NCI-H345 (cell line): ENCODE measurements around the gene CYP26A1.

Experiments
- DNase-seq: peaks from one replicate; lab custom pipeline; 2025; lab: John Stamatoyannopoulos, UW

CYP26A1 gene

DNA sequence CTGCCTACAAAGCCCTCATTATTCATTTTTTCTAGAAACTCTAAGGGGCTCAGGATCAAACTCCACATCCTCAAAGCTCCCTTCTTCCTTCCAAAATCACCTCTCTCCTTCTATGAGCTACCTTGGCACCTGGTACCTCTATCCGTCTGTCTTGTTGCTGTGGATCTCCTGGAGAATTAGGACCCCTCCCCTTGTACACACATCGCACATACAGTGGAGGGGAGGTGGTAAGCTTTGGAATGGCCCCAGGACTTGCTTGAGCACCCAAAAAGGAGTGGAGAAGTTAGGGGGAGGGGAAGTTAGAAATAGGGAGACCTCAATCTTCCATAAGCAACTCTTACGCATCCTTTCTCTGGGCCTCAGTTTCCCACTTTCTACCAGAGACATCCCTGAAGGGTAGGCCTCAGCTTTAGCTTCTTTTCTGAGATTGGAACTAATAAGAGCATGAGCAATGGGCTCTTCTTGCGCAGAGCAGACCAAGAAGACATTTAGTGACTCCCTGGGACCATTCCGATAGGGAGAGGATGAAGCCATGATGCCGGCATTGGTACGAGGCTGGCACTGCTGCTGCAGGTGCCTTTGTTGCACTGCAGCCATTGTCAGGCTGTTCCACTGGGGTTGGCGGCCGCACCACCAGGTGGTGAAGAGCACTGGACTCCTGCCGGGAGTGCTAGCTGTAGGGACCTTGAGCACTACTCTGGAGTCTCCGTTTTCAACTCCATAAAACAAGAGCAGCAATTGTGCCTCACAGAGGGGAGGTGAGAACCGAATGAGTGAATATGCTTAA, 8.6 kb upstream of the CYP26A1 start:
- DNase-seq: peak; percentile 14

DNA sequence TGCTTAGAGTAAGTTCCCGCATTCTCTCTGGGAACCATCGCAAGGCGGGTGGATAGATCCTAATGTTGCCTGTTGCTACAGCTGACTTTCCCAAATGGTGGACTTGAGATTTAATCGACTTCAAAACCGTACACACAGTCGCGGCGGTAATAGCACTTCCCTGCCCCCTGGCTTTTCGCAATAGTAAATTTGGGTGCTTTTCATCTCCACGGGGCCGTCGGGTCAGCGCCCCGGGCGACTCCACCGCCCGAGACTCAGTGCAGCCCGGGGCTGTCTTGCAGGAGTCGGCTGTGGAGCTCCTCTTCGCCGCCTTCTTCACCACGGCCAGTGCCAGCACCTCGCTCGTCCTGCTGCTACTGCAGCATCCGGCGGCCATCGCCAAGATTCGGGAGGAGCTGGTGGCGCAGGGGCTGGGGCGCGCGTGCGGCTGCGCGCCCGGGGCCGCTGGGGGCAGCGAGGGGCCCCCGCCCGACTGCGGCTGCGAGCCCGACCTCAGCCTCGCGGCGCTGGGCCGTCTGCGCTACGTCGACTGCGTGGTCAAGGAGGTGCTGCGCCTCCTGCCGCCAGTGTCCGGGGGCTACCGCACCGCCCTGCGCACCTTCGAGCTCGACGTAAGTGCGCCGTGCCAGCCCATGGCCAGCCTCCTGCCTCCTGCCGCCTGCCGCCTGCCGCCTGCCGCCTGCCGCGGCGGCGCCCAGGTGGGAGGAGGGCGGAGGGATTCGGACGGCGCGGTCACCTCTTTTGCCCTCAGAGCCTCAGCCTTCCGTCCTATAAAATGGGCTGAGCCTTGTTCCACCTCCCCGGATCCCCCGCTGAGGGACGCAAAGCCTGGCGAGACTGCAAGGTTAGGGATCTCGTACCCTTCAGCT, 7.8 kb upstream of the CYP26A1 start:
- DNase-seq: no peak

DNA sequence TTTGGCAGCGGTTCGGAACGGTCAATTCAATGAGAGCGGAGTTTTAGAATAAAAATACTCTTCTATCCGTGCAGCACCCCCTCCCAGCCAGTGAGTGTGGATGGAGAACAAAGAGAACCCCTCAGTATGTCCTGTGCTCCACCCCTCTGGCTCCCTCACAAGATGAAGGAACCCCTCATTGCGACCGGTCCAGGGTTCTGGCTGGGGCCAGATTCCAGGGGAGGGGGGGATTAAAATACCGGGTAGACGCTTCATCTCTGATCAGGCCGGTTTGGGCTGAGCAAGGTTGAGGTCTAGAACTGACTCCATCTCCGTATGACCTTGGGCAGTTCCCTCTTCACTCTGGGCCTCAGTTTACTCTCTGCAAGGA, 7.2 kb upstream of the CYP26A1 start:
- DNase-seq: no peak

DNA sequence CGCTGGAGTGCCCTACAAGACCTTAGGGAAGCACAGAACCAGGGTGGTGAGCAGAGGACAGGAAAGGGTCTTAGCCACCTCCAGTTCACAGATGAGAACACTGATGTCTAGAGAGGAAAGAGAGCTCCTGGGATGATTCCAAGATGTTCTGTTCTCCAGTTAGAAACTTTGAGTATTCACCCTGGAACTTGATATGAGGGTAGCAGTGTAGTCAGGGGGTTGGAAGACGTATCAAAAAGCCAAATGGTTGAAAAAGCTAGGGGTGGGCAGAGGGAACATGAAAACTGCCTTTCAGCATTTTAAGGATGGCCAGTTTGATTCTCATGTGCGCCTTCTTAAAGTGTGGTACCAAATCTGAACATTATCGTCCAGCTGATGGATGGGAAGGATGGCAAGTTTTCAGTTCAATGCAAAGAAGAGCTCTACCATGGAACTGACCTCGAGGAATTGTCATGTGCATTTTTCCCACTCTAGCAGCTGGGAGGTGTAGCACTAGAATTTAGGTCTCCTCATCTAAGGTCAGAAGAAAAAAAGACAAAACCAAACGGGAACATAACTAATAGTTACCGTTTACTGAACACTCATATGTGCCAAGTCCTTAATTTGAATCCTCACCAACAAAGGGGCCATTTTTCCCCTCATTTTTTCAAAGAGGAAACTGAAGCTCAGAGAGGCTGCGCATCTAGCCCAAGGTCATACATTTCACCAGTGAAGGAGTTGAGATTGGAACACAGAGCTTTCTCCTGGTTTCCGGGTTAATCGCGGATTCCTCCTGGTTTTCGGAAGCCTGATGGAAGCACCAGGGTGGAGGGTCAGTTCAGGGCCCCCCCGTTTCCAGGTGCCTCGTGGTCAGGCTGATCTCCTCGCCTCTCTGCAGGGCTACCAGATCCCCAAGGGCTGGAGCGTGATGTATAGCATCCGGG, 6.0 kb upstream of the CYP26A1 start:
- no peak for DNase-seq

DNA sequence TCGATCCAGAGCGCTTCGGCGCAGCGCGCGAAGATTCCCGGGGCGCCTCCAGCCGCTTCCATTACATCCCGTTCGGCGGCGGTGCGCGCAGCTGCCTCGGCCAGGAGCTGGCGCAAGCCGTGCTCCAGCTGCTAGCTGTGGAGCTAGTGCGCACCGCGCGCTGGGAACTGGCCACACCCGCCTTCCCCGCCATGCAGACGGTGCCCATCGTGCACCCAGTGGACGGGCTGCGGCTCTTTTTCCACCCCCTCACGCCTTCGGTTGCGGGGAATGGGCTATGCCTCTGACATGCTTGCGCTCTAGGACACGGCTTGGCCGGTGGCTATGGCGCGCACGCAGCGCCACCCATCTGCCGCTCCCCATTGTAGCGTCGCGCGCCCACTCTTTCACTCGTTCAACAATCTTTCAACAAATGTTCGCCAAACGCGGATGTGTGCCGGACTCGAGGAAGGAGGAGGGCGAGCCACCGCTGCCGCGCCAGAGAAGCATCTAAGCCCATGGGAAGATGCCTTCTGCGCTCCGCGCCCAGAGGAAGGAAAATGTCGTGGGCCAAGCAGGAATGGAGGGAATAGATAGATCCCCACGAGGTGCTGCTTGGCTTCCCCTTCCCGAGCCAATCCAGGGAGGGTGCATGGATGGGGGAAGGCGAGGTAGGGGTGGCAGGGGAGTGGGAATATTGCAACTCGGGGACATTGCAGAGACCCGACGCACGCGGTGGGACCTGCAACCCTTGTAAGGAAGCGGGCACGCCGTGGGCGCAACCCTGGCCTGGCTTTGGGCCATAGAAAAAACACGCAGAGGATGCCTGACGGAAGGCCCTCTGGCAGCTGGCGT, 5.1 kb upstream of the CYP26A1 start:
- peak; percentile 32 for DNase-seq

DNA sequence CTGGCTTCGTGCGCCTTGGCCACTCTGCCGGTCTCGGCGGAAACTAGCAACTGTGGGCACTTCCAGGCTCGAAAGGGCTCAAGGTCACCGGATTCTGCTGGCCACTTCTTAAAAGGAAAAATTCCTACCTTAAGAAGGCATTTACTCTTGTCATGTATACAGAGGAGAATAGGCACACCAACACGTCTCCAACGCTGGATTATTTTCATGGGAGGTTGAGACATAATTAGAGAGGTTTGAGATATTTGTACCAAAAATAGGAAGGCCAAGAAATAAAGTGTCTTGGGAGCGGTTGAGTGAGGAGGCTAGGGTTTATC, 4.5 kb upstream of the CYP26A1 start:
- DNase-seq: no peak

DNA sequence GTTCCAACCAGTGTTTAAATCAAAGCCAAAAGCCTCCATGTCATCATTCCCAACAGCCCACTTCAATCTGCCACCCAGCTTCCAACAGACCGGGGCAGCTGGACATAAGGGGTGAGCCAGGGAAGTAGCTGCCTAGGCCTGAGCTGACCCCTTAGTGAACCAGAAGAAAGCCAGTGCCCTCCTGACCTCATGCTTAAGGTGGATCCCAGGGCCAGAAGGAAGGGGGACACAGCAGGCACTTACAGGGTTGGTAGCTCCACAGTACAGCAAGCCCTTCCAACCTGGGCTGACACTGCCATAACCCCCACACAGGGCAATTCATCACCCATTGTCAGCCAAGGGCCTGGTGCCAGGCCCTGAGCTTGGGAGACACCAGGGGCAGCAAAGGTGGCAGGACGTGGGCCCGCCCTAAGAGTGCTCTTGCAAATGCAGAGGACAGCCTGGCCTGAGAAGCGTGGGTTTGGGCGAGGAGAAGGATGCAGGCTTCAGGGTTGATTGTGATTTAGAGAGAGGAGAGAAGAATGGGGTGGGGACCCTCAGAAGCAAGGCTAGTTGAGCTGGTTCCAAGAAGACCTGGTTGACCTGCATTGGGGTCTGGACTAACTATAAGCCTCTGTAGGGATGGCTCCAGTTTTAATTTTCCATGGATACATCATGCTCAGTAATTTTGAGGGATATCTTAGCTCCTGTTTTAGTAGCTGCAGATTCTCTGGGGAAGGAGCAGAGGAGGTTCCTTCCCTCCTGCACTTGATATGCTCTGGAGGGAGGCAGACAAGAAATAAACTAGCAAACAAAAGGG, 3.1 kb upstream of the CYP26A1 start:
- no peak for DNase-seq

DNA sequence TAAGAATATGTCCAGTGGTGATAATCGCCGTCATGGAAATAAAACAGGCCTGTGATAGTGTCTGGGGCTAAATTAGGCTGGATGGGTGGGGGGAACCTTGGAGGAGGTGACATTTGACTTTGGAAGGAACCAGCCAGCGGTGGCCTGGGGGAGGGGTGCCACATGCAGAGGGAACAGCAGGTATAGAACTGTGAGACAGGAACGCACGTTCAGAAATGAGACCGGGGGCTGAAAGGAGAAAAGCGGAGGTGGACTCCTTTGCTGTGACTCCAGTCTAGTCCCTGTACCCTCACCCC, 2.6 kb upstream of the CYP26A1 start:
- no peak for DNase-seq

DNA sequence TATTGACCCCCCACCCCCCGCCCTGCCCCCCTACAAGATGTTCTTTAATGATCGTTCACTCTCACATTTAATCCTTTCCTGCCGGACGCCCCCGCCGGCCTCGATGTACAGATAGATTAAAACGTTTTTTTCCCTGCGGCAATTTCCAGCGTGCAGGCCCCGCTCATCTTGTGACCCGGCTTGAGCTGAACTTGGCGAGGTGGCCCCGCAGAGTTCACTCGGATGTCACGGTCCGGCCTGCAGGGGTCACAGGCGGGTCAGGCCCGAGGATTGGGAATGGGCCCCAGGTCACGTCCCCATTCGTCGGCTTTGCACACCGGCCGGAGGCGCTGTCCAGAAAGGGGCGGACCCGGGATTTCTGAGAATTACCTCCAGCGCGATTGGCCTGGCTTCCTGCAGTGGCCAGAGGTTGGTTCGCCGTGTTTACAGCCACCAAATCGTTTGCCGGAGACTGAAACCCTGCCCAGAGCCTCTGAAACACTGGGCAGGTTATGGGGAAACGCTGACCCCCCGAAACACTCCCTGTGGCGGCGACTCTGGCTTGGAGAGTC, 1.9 kb upstream of the CYP26A1 start:
- no peak for DNase-seq

DNA sequence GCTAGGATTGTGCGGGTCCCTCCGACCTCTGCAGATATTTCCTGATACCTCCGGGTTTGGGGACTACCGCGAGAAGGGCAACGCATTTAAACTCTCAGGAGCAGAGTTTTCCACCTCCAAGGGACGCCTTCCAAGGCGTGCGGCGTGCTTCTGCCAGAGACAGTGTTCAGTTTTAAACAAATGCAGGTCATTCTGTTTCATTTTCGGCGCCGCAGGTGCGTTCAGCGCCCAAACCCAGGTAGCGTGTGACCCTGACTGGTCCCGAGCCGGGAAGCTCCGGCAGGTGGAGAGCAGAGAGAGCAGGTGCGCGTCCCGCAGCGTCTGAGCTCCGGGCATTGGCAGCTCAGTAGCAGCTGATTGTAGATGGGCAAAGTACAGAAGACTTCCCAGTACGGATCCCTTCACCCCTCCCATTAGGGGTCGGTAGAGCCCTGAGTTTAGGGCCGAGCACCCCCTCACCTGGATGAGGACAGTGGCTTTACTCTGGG, 1.4 kb upstream of the CYP26A1 start:
- DNase-seq: peak; percentile 34

DNA sequence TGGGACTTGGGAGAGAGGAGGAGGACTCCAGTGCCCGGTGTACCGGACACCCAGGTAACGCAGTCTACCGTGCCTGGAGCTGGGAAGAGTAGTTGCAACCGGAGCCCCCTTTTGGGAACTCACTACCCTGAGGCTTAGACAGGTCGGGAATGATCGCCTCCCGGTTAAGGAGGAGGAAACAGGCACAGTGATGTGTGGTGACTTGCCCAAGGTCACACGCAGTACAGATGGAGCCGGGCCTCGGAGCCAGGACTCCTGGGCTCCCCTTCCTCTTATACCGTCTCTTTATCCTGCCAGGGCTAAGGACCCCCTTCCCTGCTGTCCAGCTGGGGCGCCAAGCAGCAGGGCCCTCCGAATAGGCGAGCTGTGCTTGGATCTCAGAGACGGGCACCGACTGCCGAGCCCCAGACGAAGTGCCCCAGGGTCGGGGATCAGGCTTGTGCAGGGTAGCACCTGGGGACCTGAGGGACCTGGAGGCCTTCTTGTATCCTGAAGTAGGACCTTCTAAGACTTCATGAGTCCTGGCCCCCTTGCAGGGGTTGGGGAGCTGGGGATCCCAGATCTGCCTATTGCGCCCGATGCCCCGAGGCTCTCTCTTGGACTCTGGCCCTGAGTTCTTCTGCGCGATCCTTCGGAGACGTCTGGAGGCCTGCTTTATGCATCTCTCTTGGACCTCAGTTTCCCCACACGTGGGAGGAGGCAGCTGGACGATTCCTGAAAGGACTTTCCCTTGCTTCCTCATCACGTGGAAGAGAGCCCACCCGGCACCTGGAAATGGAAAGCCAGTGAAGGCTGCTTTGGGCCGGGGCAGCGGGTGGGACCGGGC, 767 bp upstream of the CYP26A1 start:
- no peak for DNase-seq

DNA sequence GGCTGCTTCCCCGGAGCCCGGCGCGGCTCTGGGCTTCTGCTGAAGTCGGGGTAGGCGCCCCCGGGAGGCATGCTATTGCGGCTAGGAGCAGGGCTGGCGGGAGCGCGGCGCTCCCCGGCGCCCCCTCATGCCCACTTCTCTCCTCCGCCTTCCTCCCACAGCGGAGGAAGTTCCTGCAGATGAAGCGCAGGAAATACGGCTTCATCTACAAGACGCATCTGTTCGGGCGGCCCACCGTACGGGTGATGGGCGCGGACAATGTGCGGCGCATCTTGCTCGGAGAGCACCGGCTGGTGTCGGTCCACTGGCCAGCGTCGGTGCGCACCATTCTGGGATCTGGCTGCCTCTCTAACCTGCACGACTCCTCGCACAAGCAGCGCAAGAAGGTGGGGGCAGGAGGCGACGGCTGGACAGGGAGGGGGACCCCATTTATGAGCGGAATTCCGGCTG, 479 bp downstream of the CYP26A1 start:
- no peak for DNase-seq

DNA sequence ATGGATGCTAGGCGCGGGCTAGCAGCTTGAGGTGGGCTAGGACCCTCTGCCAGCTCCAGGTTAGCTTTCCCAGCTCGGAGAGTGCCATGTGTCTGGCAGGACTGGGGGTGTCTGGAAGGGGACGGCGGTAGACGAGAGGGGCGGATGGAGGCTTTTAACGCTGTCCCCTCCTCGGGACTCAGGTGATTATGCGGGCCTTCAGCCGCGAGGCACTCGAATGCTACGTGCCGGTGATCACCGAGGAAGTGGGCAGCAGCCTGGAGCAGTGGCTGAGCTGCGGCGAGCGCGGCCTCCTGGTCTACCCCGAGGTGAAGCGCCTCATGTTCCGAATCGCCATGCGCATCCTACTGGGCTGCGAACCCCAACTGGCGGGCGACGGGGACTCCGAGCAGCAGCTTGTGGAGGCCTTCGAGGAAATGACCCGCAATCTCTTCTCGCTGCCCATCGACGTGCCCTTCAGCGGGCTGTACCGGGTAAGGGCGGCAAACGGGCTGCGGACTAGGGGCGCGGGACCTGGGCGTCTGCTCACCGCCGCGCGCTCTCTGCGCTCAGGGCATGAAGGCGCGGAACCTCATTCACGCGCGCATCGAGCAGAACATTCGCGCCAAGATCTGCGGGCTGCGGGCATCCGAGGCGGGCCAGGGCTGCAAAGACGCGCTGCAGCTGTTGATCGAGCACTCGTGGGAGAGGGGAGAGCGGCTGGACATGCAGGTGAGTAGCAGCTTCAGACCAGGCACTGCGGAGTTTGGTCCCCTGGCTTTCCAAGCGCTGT, 1.1 kb downstream of the CYP26A1 start:
- no peak for DNase-seq

DNA sequence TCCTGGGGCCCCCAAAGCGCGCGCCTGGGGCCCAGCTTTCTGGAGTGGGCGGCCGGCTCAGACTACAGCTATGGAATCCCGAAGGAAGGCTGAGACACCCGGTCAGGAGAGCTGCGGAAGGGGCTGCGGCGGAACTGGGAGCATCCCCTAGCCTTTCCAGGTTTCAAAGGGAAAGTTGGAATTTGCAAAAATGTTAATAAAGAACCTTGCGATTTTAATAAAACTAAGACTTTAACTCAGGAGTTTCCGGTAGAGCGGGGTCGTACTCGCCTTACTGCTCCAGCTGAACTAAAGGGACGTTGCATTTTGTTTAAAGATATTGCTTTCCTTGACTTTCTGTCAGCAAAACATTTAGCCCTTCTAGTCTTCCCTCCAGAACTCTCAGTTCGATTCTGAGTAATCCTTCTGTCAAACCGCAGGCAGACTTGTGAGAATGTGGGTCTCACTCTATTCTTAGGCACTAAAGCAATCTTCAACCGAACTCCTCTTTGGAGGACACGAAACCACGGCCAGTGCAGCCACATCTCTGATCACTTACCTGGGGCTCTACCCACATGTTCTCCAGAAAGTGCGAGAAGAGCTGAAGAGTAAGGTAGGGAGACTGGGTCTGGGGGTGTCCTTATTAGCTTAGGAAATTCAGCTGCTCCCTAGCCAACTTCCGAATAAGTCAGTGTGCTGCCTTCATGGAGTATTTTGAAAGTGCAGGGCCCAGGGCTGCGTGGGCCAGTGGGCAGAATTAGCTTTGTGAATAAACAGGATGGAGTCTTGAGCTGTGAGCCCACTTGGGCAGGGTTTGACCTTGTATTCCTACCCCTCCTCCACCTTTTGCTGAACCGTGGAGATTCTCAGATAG, 1.9 kb downstream of the CYP26A1 start:
- DNase-seq: no peak

DNA sequence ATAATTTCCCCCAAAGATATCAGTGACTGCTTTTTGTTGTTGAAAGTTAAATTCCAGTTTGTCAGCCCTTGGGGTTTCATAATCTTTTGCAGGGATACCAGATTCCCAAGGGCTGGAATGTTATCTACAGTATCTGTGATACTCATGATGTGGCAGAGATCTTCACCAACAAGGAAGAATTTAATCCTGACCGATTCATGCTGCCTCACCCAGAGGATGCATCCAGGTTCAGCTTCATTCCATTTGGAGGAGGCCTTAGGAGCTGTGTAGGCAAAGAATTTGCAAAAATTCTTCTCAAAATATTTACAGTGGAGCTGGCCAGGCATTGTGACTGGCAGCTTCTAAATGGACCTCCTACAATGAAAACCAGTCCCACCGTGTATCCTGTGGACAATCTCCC, 3.2 kb downstream of the CYP26A1 start:
- no peak for DNase-seq

DNA sequence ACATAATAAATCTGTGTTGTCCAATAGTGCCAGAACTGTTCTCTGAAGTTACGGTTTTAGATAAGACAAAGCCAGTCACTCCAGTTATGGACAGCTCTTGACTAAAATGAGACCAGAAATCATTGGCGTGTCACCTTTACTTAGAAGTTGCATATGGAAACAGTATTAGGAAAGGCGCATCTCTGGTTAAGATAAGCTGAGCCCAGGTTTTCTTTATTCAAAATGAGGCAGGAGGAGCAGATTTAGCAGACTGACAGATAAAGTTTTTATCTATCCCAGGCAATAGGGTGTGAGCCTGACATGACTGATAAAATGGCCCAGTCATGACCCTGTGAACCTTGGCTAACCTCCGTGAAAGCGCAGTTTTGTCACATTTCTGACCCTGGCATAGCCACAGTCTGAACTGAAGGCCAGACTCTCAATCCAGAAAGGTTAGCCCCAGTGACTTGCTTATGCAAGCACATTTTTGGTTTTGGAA, 4.2 kb downstream of the CYP26A1 start:
- DNase-seq: no peak

DNA sequence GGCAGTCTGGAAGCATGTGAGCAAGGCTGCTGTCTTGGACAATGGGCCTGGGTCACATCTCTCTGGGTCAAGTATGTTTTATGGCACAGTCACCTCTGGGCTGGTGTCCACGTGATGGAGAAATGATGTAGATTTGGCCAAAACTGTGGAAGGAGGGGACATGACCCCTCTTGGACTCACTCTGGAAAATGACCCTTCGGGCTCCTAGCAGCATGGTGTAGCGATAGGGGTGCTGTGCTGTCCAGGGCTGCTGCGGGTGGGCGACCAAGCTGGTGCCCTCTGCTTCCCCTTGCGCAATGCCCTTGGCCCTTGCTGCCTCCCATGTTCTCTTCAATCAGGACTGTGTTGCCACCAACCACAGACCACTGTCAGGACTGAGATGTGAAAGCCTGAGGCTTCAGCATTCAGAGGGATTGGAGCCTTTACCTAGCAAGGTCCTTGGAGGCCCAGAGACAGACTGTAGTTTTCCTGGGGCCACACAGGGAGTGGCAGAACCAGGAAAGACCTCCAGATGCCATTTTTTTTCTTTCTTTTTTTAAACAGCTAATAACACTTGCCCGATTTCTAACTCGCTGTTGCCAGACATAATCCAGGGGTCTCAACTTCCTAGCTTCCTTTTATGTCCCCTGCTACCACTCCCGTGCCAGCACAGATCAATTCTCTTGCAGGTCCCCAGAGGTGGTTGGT, 6.1 kb downstream of the CYP26A1 start:
- DNase-seq: no peak
